DOHH2 (cell line): ENCODE results near the gene PGBD5.

ENCODE experiments used
- EZH2phosphoT487 ChIP-seq: fragments of 200-600 bp; sonication (generic); IDR thresholded peaks from 2 replicates; pipeline ENCODE4 v1.6.1; 2017; ENCODE audit warnings: borderline replicate concordance, mild to moderate bottlenecking, antibody characterized with exemption, low read length, moderate library complexity, mixed read lengths
- TF ChIP-seq, protein P1 (sequence below): fragments of 200-600 bp; sonication (generic); IDR thresholded peaks from one replicate; pipeline ENCODE4 v1.5.1; 2014; ENCODE audit warnings: antibody characterized with exemption, mild to moderate bottlenecking, low read depth, low read length; ENCODE audit not compliant: poor library complexity, severe bottlenecking

GRCh38 chr1:230426246-230427093 lies at the start of gene PGBD5:
- TF ChIP-seq EZH2phosphoT487: no peak
- TF ChIP-seq, protein P1, sequence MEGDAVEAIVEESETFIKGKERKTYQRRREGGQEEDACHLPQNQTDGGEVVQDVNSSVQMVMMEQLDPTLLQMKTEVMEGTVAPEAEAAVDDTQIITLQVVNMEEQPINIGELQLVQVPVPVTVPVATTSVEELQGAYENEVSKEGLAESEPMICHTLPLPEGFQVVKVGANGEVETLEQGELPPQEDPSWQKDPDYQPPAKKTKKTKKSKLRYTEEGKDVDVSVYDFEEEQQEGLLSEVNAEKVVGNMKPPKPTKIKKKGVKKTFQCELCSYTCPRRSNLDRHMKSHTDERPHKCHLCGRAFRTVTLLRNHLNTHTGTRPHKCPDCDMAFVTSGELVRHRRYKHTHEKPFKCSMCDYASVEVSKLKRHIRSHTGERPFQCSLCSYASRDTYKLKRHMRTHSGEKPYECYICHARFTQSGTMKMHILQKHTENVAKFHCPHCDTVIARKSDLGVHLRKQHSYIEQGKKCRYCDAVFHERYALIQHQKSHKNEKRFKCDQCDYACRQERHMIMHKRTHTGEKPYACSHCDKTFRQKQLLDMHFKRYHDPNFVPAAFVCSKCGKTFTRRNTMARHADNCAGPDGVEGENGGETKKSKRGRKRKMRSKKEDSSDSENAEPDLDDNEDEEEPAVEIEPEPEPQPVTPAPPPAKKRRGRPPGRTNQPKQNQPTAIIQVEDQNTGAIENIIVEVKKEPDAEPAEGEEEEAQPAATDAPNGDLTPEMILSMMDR: no peak
